ENCODE data around the gene NAA10.

Gene NAA10

DNA sequence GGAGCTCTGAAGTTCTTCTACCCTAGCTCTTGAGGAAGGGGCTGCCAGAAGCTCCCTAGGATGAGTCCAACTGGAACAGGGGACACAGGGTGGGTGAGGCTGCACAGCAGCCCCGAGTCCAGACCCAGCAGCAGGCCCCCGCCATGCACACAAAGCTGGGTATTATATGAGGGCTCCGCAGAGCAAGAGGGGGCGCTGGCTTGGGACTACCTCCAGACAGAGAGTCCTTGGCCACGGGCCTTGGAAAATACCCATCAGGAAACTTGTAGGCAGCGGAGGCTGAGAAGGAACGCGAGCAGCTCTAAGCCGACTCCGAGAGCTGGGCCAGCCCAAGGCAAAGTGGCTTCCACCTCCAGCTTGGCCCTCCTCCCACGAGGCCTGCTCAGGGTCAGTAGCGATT, 28.7 kb upstream of the NAA10 start:
- no peak for TF ChIP-seq YY1 (IDR thresholded peaks at IDR 0.05; ENCODE audit: low read depth)
- no peak for TF ChIP-seq RAD21 (IDR thresholded peaks at IDR 0.05; ENCODE audit: low read depth)
- no peak for TF ChIP-seq CREB1 (IDR thresholded peaks at IDR 0.05; ENCODE audit: low read depth)
- no peak for TF ChIP-seq TEAD4 (IDR thresholded peaks at IDR 0.05)
- TF ChIP-seq TAF1 (IDR thresholded peaks at IDR 0.05; ENCODE audit: low read depth), result no peak
- no peak for TF ChIP-seq ZBTB7A (IDR thresholded peaks at IDR 0.05; ENCODE audit: low read depth)
- TF ChIP-seq, protein P1, sequence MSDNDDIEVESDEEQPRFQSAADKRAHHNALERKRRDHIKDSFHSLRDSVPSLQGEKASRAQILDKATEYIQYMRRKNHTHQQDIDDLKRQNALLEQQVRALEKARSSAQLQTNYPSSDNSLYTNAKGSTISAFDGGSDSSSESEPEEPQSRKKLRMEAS (IDR thresholded peaks at IDR 0.05), result no peak

- TF ChIP-seq EP300 (IDR thresholded peaks at IDR 0.05; ENCODE audit: borderline replicate concordance) (no peak), TAF1 (IDR thresholded peaks at IDR 0.05; ENCODE audit: low read depth) (no peak), NFIC (IDR thresholded peaks at IDR 0.05) (no peak), TEAD4 (IDR thresholded peaks at IDR 0.05) (no peak), TCF12 (IDR thresholded peaks at IDR 0.05; ENCODE audit: low read depth) (no peak), ZBTB7A (IDR thresholded peaks at IDR 0.05; ENCODE audit: low read depth) (no peak), FOXM1 (IDR thresholded peaks at IDR 0.05; ENCODE audit: borderline replicate concordance, low read depth) (no peak), RAD21 (IDR thresholded peaks at IDR 0.05; ENCODE audit: low read depth) (no peak)
- TF ChIP-seq, protein P2, sequence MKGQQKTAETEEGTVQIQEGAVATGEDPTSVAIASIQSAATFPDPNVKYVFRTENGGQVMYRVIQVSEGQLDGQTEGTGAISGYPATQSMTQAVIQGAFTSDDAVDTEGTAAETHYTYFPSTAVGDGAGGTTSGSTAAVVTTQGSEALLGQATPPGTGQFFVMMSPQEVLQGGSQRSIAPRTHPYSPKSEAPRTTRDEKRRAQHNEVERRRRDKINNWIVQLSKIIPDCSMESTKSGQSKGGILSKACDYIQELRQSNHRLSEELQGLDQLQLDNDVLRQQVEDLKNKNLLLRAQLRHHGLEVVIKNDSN (IDR thresholded peaks at IDR 0.05), result no peak
Observed at GRCh38 chrX:153961292-153961691, 26.5 kb upstream of the NAA10 start.

DNA sequence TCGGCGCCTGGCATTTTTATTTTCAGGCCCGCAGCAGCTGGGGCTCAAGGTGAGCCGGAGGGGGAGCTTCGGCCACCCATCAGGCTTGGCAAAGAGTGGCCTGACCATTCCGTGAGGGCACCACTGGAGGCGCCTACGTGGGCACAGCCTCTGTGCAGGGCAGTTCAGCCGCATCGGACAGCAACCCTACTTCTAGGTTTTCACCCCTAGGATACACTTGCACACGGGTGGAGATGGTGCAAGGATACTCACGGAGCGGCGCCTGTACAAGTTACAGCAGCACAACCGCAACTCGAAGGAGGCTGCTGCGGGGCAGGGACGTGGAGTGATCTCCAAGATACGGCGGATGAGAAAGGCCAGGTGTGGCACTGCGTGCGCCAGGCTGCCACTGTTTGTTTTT, 25.9 kb upstream of the NAA10 start:
- no peak for TF ChIP-seq TCF12 (IDR thresholded peaks at IDR 0.05; ENCODE audit: low read depth)
- TF ChIP-seq ZBTB7A (IDR thresholded peaks at IDR 0.05; ENCODE audit: low read depth), result no peak
- TF ChIP-seq REST (IDR thresholded peaks at IDR 0.05; ENCODE audit: low read depth), result no peak
- TF ChIP-seq, protein P1 (IDR thresholded peaks at IDR 0.05), result no peak
- no peak for TF ChIP-seq TAF1 (IDR thresholded peaks at IDR 0.05; ENCODE audit: low read depth)
- TF ChIP-seq, protein P2 (IDR thresholded peaks at IDR 0.05), result no peak
- TF ChIP-seq EGR1 (IDR thresholded peaks at IDR 0.05), result no peak

- TF ChIP-seq YY1 (IDR thresholded peaks at IDR 0.05; ENCODE audit: low read depth), result no peak
- TF ChIP-seq TCF12 (IDR thresholded peaks at IDR 0.05; ENCODE audit: low read depth), result no peak
- no peak for TF ChIP-seq FOXM1 (IDR thresholded peaks at IDR 0.05; ENCODE audit: borderline replicate concordance, low read depth)
- TF ChIP-seq NFIC (IDR thresholded peaks at IDR 0.05), result no peak
- TF ChIP-seq, protein P1 (IDR thresholded peaks at IDR 0.05), result no peak
- TF ChIP-seq, protein P2 (IDR thresholded peaks at IDR 0.05), result no peak
- no peak for TF ChIP-seq EGR1 (IDR thresholded peaks at IDR 0.05)
- no peak for TF ChIP-seq CREB1 (IDR thresholded peaks at IDR 0.05; ENCODE audit: low read depth)
- no peak for TF ChIP-seq RAD21 (IDR thresholded peaks at IDR 0.05; ENCODE audit: low read depth)
- no peak for TF ChIP-seq TAF1 (IDR thresholded peaks at IDR 0.05; ENCODE audit: low read depth)
- TF ChIP-seq EP300 (IDR thresholded peaks at IDR 0.05; ENCODE audit: borderline replicate concordance), result no peak
- TF ChIP-seq ZBTB7A (IDR thresholded peaks at IDR 0.05; ENCODE audit: low read depth), result no peak
- no peak for TF ChIP-seq TEAD4 (IDR thresholded peaks at IDR 0.05)
- TF ChIP-seq REST (IDR thresholded peaks at IDR 0.05; ENCODE audit: low read depth), result no peak
- no peak for TF ChIP-seq CEBPB (IDR thresholded peaks at IDR 0.05)
Observed at GRCh38 chrX:153960077-153960476, 25.2 kb upstream of the NAA10 start.

DNA sequence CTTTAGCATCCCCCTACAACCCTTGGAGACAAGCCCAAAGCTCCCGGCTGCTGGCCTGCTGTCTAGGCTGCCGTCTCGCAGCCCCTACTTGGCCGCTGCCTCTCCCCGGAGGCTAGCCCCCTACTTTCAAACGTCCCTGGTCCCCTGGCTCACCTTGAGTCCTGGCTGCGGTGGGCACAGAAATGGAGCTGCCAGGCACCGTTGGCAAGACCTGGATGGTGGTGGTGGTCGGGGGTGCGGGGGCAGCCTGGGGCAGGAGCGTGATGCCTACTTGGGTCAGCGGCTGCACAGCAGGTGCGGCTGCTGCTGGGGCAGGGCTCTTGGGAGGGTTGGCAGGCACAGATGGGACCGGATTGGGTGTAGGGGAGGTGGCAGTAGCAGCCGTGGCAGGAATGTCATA, 24.8 kb upstream of the NAA10 start:
- TF ChIP-seq, protein P2 (IDR thresholded peaks at IDR 0.05), result no peak
- TF ChIP-seq CREB1 (IDR thresholded peaks at IDR 0.05; ENCODE audit: low read depth) (no peak), TCF12 (IDR thresholded peaks at IDR 0.05; ENCODE audit: low read depth) (no peak), EGR1 (IDR thresholded peaks at IDR 0.05) (no peak), TAF1 (IDR thresholded peaks at IDR 0.05; ENCODE audit: low read depth) (no peak), YY1 (IDR thresholded peaks at IDR 0.05; ENCODE audit: low read depth) (no peak)

Data from Ishikawa (cell line).